ENCODE results near the gene PTMS. TPM values are rescaled to one million over a fixed set of nuclear protein-coding genes. Genes with fewer than 3 reads are reported as not detected.

The PTMS gene
- 629 to 1,030 TPM (median 870 TPM) in 5 replicates for total RNA-seq (2022; extraction: Qiagen RNA extraction)

GRCh38 chr12:6765634-6766581 lies at the start of gene PTMS:
Gene PTMS (plus strand): TSS chr12:6766363. CDS start chr12:6766706, 343 bp downstream.

GRCh38 chr12:6723607-6724408 lies 42.4 kb upstream of the PTMS start, which contains the start of gene COPS7A:
Gene COPS7A (plus strand): TSS chr12:6724046. CDS start chr12:6724657, 611 bp downstream.

GRCh38 chr12:6752921-6753771 lies 13.0 kb upstream of the PTMS start, which contains the start of gene MLF2:
Gene MLF2 (minus strand): TSS chr12:6753141. CDS start chr12:6752334, 807 bp downstream.

DNA sequence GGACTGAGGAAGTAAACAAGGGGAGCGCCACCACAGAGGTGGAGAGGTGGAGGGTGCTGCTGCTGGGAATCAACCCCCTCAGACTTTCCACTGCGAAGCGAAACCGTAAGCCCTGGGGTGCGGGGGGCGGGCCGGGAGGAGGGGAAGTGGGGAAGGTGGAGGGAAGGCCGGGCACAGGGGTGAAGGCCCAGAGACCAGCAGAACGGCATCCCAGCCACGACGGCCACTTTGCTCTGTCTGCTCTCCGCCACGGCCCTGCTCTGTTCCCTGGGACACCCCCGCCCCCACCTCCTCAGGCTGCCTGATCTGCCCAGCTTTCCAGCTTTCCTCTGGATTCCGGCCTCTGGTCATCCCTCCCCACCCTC lies 6.2 kb downstream of the PTMS start, which contains the start of gene LAG3:
Gene LAG3, plus strand, starts transcription at position 190 of the 365 bp plus-strand sequence. CDS start 333 bp downstream, outside the sequence.

DNA sequence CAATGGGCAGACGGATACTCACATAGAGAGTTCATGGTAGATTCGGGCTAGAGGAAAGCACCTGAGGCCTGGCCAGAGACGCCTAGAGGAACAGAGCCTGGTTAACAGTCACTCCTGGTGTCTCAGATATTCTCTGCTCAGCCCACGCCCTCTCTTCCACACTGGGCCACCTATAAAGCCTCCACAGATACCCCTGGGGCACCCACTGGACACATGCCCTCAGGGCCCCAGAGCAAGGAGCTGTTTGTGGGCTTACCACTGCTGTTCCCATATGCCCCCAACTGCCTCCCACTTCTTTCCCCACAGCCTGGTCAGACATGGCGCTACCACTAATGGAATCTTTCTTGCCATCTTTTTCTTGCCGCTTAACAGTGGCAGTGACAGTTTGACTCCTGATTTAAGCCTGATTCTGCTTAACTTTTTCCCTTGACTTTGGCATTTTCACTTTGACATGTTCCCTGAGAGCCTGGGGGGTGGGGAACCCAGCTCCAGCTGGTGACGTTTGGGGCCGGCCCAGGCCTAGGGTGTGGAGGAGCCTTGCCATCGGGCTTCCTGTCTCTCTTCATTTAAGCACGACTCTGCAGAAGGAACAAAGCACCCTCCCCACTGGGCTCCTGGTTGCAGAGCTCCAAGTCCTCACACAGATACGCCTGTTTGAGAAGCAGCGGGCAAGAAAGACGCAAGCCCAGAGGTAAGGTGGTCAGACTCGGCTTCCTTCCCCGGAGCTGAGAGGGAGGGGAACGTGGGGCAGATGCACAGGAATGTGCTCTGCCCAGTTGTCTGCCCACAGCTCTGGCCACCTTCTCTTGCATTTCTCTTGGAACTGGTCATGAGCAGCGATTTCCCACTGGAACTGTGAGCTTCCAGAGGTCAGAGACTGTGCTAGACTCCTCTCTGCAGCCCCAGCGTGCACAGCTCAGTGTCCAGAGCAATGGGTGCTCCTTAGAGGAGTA lies 23.1 kb downstream of the PTMS start, which contains the start of gene CD4:
Gene CD4, plus strand, starts transcription at position 557 of the 953 bp plus-strand sequence. CDS start 10,611 bp downstream, outside the sequence.

Other genes with a start within 250 kb of the PTMS start
- 6,866 to 9,447 TPM (median 8,977 TPM) in 5 replicates for gene GAPDH, start 231.8 kb upstream of the PTMS start, total RNA-seq (2022; extraction: Qiagen RNA extraction)
- 1.9 to 3.0 TPM (median 2.6 TPM) in 5 replicates for gene IFFO1, start 210.3 kb upstream of the PTMS start, total RNA-seq (2022; extraction: Qiagen RNA extraction)
- 98.9 to 109 TPM (median 105 TPM) in 5 replicates for gene NOP2, start 198.1 kb upstream of the PTMS start, total RNA-seq (2022; extraction: Qiagen RNA extraction)
- 62.1 to 82.8 TPM (median 64.0 TPM) in 5 replicates for gene CHD4, start 159.0 kb upstream of the PTMS start, total RNA-seq (2022; extraction: Qiagen RNA extraction)
- gene LPAR5, start 130.4 kb upstream of the PTMS start, total RNA-seq (2022; extraction: Qiagen RNA extraction) = 0.45 to 0.81 TPM (median 0.70 TPM) in 5 replicates
- gene ACRBP, start 118.9 kb upstream of the PTMS start, total RNA-seq (2022; extraction: Qiagen RNA extraction) = 0.11 to 0.34 TPM (median 0.16 TPM) in 5 replicates
- gene ING4, start 103.2 kb upstream of the PTMS start, total RNA-seq (2022; extraction: Qiagen RNA extraction) = 13.6 to 21.5 TPM (median 16.8 TPM) in 5 replicates
- 53.9 to 63.5 TPM (median 60.1 TPM) in 5 replicates for gene ZNF384, start 77.0 kb upstream of the PTMS start, total RNA-seq (2022; extraction: Qiagen RNA extraction)
- 0.68 to 1.2 TPM (median 0.92 TPM) in 5 replicates for gene PIANP, start 65.5 kb upstream of the PTMS start, total RNA-seq (2022; extraction: Qiagen RNA extraction)
- 44.2 to 60.2 TPM (median 57.6 TPM) in 5 replicates for gene COPS7A, start 42.3 kb upstream of the PTMS start, total RNA-seq (2022; extraction: Qiagen RNA extraction)
- gene MLF2, start 13.2 kb upstream of the PTMS start, total RNA-seq (2022; extraction: Qiagen RNA extraction) = 259 to 324 TPM (median 305 TPM) in 5 replicates
- 0.65 to 2.0 TPM (median 1.3 TPM) in 5 replicates for gene LAG3, start 6.2 kb downstream of the PTMS start, total RNA-seq (2022; extraction: Qiagen RNA extraction)
- gene CD4, start 23.2 kb downstream of the PTMS start, total RNA-seq (2022; extraction: Qiagen RNA extraction) = 0.03 TPM in 1 of 5 replicates, not detected in the others
- 0.27 to 0.57 TPM (median 0.42 TPM) in 5 replicates for gene GPR162, start 55.5 kb downstream of the PTMS start, total RNA-seq (2022; extraction: Qiagen RNA extraction)
- gene P3H3, start 62.0 kb downstream of the PTMS start, total RNA-seq (2022; extraction: Qiagen RNA extraction) = 21.7 to 32.2 TPM (median 30.7 TPM) in 5 replicates
- 0.72 to 3.3 TPM (median 2.2 TPM) in 5 replicates for gene GNB3, start 74.6 kb downstream of the PTMS start, total RNA-seq (2022; extraction: Qiagen RNA extraction)
- 80.3 to 93.7 TPM (median 82.1 TPM) in 5 replicates for gene CDCA3, start 84.9 kb downstream of the PTMS start, total RNA-seq (2022; extraction: Qiagen RNA extraction)
- 77.6 to 88.5 TPM (median 80.3 TPM) in 5 replicates for gene USP5, start 85.8 kb downstream of the PTMS start, total RNA-seq (2022; extraction: Qiagen RNA extraction)
- 1,409 to 1,690 TPM (median 1,628 TPM) in 5 replicates for gene TPI1, start 101.2 kb downstream of the PTMS start, total RNA-seq (2022; extraction: Qiagen RNA extraction)
- 17.4 to 28.9 TPM (median 28.5 TPM) in 5 replicates for gene SPSB2, start 106.9 kb downstream of the PTMS start, total RNA-seq (2022; extraction: Qiagen RNA extraction)
- gene LRRC23, start 138.5 kb downstream of the PTMS start, total RNA-seq (2022; extraction: Qiagen RNA extraction) = 16.5 to 20.4 TPM (median 16.8 TPM) in 5 replicates
- gene ENO2, start 148.2 kb downstream of the PTMS start, total RNA-seq (2022; extraction: Qiagen RNA extraction) = 41.3 to 46.2 TPM (median 44.7 TPM) in 5 replicates
- gene ATN1, start 161.6 kb downstream of the PTMS start, total RNA-seq (2022; extraction: Qiagen RNA extraction) = 51.6 to 79.2 TPM (median 76.7 TPM) in 5 replicates
- not detected in 5 replicates for gene RNU7-1, start 177.5 kb downstream of the PTMS start, total RNA-seq (2022; extraction: Qiagen RNA extraction)
- gene C12orf57, start 177.7 kb downstream of the PTMS start, total RNA-seq (2022; extraction: Qiagen RNA extraction) = 264 to 326 TPM (median 313 TPM) in 5 replicates
- 9.3 to 14.3 TPM (median 12.6 TPM) in 5 replicates for gene PTPN6, start 185.0 kb downstream of the PTMS start, total RNA-seq (2022; extraction: Qiagen RNA extraction)
- 293 to 340 TPM (median 337 TPM) in 5 replicates for gene PHB2, start 204.3 kb downstream of the PTMS start, total RNA-seq (2022; extraction: Qiagen RNA extraction)
- 59.7 to 67.3 TPM (median 63.4 TPM) in 5 replicates for gene EMG1, start 204.6 kb downstream of the PTMS start, total RNA-seq (2022; extraction: Qiagen RNA extraction)